ENCODE measurements around the gene MCF2L2.
"Not testable (repeated sequence)": the region's sequence is repeated elsewhere in the genome, so short reads cannot be mapped to it uniquely, and the experiment has no call there.

The MCF2L2 gene

DNA sequence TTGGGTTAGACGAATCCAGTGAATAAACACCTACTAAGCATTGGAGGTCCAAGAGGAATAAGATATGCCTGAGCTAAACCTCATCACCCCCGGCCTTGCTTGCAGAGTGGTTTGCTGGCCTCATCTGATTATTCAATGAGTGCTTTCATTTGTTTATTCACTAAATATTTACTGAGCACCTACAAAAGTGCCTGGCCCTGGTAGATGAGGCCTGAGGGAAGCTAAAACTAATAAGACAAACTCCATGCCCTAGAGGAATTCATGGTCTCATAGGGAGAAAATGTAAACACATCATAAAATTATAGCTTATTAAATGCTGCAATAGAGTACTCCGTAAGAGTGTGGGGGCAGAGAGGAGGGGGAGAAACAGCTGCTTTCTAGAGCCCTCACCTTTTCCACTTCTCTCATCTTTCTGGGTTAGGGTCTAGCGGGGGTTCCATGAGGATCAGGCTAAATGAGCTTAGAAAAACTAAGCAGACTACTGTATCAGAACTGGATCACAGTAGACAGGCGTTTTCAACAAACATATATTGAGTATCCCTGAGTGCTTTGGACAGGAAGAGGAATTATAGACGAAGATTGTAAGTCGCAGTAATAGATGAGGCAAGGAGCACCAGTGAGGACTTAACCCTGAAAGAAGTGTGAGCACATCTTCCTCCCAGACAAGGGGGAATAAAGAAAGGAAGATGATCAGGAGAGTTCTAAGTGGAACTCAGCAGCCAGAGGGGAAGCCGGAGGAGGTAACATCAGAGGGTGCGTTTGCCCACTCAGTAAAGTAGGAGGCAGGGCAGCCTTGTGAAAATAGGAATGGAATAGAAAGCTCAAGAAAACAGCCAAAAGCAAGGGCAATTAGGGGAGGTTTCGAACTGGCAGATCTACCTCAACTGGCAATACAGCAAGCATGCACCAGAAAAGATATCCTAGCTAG is 234.4 kb downstream of the MCF2L2 start:
- DNase-seq = peak; percentile 58

GRCh38 chr3:183192650-183193300 is 235.6 kb downstream of the MCF2L2 start:
- no peak for DNase-seq

- DNase-seq = no peak
Observed at GRCh38 chr3:183189641-183190040, 238.8 kb downstream of the MCF2L2 start.

DNA sequence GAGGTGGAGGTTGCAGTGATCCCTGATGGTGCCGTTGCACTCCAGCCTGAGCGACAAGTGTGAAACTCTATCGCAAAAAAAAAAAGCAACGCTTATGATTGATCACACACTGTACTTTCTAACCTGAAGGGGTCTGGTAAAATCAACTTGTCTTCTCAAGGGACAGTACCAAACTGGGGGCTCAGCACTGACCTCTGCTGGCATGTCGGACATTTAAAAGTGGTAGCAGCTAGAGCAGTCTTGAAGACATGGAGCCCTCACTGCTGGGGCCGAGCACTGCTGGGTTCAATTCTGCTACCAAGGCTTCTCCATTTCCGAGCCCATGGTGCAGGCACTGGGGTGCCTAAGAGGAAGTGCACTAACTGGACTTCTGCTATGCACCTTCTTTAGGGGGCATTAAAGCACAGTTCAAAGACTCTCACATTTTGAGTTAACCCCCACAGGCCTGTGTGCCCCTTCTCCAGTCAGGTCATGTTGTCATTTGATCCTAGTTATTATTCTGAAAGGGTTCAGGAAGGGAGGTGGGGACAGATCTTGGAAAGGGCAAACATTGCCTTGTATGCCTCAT is 239.4 kb downstream of the MCF2L2 start:
- DNase-seq = no peak

DNA sequence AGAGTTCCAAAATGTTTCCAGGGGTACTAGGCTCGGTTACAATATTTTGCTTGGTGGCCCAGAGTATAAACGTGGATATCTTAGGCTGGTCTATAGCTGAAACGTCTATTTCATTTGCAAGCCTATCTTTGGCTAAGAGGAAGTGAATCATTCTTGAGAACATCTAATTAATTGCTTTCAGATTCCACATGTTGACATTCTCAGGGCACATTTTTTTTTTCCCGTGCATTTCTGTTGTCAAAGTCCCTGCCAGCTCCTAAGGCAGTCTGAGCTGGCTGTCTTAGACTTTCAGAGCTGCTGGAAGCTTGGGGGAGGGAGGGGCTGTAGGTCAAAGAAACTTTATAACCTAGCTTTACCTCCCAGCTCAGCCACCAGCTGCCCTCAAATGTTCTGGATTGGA is 242.7 kb downstream of the MCF2L2 start:
- DNase-seq = no peak

DNA sequence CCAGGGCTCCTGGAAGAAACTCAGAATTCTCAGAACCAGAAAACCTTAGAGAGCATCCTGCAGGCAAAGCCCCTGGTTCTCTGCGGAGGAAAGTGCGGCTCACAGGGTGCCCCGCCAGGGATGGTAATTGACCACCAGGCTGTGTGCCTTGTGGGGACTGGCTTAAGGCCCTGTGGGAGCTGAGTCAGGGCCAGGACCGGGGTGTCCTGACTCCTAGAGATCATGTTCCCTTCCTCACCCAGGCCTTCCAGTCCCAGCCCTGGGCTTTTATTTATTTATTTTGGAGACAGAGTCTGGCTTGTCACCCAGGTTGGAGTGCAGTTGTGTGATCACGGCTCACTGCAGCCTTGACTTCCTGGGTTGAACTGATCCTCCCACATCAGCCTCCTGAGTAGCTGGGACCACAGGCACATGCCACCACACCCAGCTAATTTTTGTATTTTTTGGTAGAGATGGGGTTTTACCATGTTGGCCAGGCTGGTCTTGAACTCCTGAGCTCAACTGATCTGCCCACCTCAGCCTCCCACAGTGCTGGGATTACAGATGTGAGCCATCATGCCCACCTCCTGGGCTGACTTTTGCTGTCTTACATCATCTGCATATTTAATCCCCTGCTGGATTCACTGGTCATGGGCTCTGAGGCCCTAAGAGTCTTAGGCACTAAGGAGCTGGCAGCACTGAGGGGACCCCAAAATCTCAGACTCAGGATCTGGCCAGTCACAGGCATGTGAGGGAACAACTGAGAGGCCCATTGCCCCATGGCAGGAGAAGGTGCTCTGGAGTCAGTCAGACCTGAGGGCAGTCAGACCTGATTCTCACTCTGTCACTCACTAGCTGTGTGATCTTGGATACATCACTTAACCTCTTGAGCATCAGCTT is 245.4 kb downstream of the MCF2L2 start:
- DNase-seq = no peak

GRCh38 chr3:183182073-183182472 is 246.3 kb downstream of the MCF2L2 start:
- no peak for DNase-seq

DNA sequence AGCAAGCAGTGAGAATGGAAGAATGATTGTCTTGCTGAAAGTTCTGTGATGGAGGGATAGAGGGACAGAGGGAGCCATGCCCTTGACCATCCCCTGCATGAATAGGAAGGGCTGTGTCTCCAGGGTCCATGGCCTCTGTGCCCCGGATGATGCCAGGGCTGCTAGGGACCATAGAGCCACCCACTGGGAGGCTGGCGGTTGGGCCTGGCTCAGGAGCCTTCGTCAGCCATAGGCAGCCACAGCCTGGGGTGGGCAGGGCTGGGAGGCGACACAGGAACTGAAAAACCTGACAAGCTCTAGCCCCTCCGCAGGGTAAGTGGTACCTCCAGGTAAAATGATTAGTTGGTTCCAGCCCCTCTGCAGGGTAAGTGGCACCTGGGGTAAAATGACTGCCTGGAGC is 246.8 kb downstream of the MCF2L2 start:
- DNase-seq = no peak

- no peak for DNase-seq
Observed at GRCh38 chr3:183180784-183181295, 247.6 kb downstream of the MCF2L2 start.

DNA sequence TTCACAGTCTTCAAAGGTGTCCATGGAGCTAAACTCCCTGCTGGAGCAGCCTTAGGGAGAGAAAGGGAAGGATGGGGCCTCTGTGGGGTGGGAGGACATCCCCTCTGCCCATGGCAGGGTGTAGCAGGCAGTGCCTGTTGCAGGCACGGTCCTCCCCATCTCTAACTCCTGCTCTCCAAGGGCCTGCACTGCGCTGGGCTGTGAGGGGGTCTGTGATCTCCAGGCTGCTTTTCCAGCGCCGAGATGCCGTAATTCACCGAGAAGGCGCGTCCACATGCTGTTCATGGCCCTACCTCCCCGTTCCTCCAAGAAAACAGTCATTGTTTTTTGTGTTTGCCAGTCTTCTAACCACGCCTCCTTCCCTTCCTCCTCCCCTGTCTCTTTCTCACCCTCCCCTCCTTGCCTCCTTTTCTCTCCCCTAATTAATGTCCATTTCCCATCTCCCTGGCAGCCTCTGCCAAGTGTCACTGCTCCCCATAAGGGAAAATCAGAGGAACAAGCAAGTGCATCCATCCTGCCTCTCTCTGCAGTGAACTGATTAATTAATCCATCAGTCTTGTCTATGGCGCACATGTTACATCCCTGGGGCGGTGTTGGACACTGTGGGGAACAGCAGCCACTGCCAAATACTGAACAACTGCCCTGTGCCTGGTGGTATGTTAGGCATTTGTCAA is 248.2 kb downstream of the MCF2L2 start:
- DNase-seq = no peak

DNA sequence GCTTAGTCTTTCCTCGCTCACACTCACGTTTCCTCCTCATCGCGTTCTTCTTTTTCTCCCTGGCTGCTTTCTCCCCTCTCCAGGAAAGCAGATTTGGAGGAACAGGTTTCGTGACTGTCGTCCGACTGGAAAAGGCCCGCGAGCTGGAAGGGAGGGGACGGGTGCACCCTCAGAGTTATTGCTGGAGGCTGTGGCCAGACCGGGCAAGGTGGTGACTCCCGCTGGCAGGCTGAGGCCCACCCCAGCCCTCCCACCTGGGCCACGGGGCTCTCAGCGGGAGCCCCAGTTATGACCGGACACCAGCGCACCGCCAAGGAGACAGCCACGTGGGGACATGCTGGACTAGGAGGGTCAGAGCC is 248.9 kb downstream of the MCF2L2 start:
- DNase-seq = not testable (repeated sequence)

GRCh38 chr3:183178833-183179549 is 249.4 kb downstream of the MCF2L2 start:
- no peak for DNase-seq

DNA sequence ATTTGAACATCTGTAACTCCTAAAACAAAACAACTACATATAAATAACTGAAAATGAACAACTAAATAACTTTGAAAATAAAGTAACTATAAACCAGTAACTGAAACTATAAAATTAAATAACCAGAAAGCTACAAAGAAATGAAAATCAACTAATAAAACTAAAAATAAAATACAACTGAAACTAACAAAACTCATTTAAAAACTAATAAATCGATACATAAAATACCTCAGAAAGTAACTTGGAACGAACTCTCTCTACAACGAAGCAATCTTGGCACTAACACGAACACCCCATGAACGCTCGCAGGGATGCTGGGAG is 249.9 kb downstream of the MCF2L2 start:
- DNase-seq = no peak

GRCh38 chr3:183172051-183172639 is 256.3 kb downstream of the MCF2L2 start:
- no peak for DNase-seq

GRCh38 chr3:183167975-183168374 is 260.4 kb downstream of the MCF2L2 start:
- not testable (repeated sequence) for DNase-seq

- no peak for DNase-seq
Observed at GRCh38 chr3:183163563-183163962, 264.9 kb downstream of the MCF2L2 start.

GRCh38 chr3:183161552-183162336 is 266.7 kb downstream of the MCF2L2 start:
- DNase-seq = no peak

GRCh38 chr3:183160616-183161015 is 267.8 kb downstream of the MCF2L2 start:
- no peak for DNase-seq

DNA sequence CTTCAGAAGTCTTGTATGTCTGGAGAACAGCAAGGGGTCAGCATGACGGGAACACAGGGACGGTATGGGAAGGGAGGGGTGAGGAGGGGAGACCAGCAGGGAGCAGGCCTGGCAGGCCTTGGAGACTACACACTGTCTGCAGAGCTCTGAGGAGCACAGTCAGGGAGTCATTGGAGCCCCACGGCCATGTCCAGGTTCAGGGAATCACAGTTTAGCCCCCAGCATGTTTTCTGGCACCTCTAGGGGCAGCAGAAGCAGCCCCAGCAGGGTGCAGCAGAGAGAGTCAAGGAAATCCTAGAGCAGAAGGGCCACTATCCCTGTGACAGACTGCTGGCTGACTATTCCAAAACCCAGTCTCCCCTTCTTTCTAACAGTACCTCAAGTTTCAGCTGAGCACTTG is 269.1 kb downstream of the MCF2L2 start:
- no peak for DNase-seq

- no peak for DNase-seq
Observed at GRCh38 chr3:183158551-183159006, 269.8 kb downstream of the MCF2L2 start.

Measured in NCI-H748 treated with DMSO at 0.1 percent for 48 hours (cell line).